ENCODE results near the gene ITGB1BP1. TPM values are rescaled to one million over a fixed set of nuclear protein-coding genes. Genes with fewer than 3 reads are reported as not detected.

Gene ITGB1BP1
- total RNA-seq, 1 donor from 2014 or later, result 59.3 TPM

- no peak for DNase-seq (ENCODE audit: low read depth, low spot score)
- Mint-ChIP-seq H3K27ac (ENCODE audit: unreplicated experiment) (peak overlapping the region; percentile 75), H3K27me3 (ENCODE audit: low read depth) (no peaks in the 10 kb centered on the region), H3K4me1 (peaks cover 14% of the 10 kb centered on the region), H3K9me3 (no peaks in the 10 kb centered on the region), H3K36me3 (ENCODE audit: low read depth) (peaks cover 9% of the 10 kb centered on the region), H3K4me3 (no peak overlapping the region)
- TF ChIP-seq, protein P1, sequence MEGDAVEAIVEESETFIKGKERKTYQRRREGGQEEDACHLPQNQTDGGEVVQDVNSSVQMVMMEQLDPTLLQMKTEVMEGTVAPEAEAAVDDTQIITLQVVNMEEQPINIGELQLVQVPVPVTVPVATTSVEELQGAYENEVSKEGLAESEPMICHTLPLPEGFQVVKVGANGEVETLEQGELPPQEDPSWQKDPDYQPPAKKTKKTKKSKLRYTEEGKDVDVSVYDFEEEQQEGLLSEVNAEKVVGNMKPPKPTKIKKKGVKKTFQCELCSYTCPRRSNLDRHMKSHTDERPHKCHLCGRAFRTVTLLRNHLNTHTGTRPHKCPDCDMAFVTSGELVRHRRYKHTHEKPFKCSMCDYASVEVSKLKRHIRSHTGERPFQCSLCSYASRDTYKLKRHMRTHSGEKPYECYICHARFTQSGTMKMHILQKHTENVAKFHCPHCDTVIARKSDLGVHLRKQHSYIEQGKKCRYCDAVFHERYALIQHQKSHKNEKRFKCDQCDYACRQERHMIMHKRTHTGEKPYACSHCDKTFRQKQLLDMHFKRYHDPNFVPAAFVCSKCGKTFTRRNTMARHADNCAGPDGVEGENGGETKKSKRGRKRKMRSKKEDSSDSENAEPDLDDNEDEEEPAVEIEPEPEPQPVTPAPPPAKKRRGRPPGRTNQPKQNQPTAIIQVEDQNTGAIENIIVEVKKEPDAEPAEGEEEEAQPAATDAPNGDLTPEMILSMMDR (conservative IDR thresholded peaks at IDR 0.05), result no peak
Measured at GRCh38 chr2:9392898-9393765, 30.2 kb downstream of the ITGB1BP1 start.

GRCh38 chr2:9391961-9392720, 31.2 kb downstream of the ITGB1BP1 start:
- TF ChIP-seq, protein P1 (conservative IDR thresholded peaks at IDR 0.05), result no peak
- H3K27ac Mint-ChIP-seq (ENCODE audit: unreplicated experiment), result peak overlapping the region; percentile 43
- no peak overlapping the region for H3K4me3 Mint-ChIP-seq
- no peaks in the 10 kb centered on the region for H3K27me3 Mint-ChIP-seq (ENCODE audit: low read depth)
- peaks cover 9% of the 10 kb centered on the region for H3K36me3 Mint-ChIP-seq (ENCODE audit: low read depth)
- peaks cover 14% of the 10 kb centered on the region for H3K4me1 Mint-ChIP-seq
- no peaks in the 10 kb centered on the region for H3K9me3 Mint-ChIP-seq
- no peak for DNase-seq (ENCODE audit: low read depth, low spot score)

DNA sequence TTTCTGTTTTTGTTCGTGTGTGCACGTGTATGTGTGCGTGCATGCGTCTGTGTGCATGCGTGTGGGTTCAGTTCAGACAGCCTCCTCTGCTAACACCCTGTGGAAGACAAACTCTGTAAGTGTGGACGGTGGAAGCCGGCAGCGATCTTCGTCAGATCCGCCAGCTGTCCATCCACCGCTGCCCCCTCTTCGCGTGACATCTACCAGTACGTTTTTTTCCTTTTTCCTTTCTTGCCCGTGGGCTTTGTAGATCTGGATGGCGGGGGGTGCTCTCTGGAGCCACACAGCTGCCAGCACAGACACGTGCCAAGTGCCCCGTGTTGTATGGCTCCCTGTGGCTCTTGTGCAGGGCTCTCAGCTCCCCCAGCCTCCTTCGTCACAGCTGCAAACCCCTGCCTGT, 32.3 kb downstream of the ITGB1BP1 start:
- Mint-ChIP-seq H3K36me3 (ENCODE audit: low read depth) (peaks cover 7% of the 10 kb centered on the region), H3K27ac (ENCODE audit: unreplicated experiment) (no peak overlapping the region), H3K4me3 (peak overlapping the region; percentile 6), H3K27me3 (ENCODE audit: low read depth) (no peaks in the 10 kb centered on the region), H3K4me1 (peaks cover 14% of the 10 kb centered on the region), H3K9me3 (no peaks in the 10 kb centered on the region)
- TF ChIP-seq, protein P1 (conservative IDR thresholded peaks at IDR 0.05), result no peak
- no peak for DNase-seq (ENCODE audit: low read depth, low spot score)

DNA sequence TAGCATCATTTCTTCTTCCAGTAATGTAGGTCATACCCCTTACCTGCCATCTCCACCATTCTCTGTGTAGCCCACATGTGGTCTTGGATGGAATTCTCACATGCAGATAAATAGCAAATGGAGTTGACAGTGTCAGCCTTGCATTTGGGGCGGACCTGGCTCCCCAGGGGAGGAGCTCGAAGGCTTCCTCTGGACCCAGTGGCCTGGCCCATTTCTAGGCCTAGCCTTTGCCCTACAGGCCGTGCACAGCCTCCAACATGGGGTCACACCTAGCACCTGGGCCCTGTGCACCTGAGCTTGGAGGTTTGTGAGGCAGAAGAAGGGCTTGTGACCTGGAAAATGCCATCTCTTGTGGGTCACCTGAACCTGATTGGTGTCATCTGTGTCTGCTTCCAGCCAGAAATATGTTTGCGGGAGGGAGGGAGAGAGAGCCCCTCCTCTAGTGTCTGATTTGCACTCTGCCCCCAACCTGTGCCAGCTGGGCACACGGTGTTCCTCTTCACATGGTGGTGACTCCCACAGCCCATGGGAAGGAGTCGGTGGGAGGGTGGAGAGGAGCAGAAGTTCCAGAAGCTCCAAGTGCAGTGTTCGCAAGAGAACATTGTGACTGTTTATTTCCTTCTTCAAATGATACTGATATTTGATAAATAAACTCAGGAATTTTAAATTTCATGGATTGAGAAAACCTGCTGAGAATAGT, 33.0 kb downstream of the ITGB1BP1 start:
- no peak overlapping the region for H3K27ac Mint-ChIP-seq (ENCODE audit: unreplicated experiment)
- H3K4me3 Mint-ChIP-seq, result no peak overlapping the region
- TF ChIP-seq, protein P1 (conservative IDR thresholded peaks at IDR 0.05), result no peak
- DNase-seq (ENCODE audit: low read depth, low spot score), result no peak
- H3K4me1 Mint-ChIP-seq, result peaks cover 14% of the 10 kb centered on the region
- no peaks in the 10 kb centered on the region for H3K9me3 Mint-ChIP-seq
- peaks cover 7% of the 10 kb centered on the region for H3K36me3 Mint-ChIP-seq (ENCODE audit: low read depth)
- no peaks in the 10 kb centered on the region for H3K27me3 Mint-ChIP-seq (ENCODE audit: low read depth)
